HepG2 (cell line): ENCODE measurements around the gene RMI2. TPM values are rescaled to one million over a fixed set of nuclear protein-coding genes. Genes with fewer than 3 reads are reported as not detected.

ENCODE experiments used
- BRCA1 ChIP-seq: sonication (generic); formaldehyde crosslinking; IDR thresholded peaks from 2 replicates; pipeline ENCODE4 v1.4.0; 2020; ENCODE audit warnings: missing genetic modification reagents
- BRF2 ChIP-seq: sonication (generic); formaldehyde crosslinking; IDR thresholded peaks from 2 replicates; pipeline ENCODE4 v1.8.1; 2022; ENCODE audit warnings: mild to moderate bottlenecking, missing genetic modification reagents
- GATAD2A ChIP-seq: IDR thresholded peaks from 2 replicates; pipeline ENCODE4 v1.6.1; 2016
- HOXA9 ChIP-seq: sonication (generic); formaldehyde crosslinking; IDR thresholded peaks from 2 replicates; pipeline ENCODE4 v1.8.1; 2022; ENCODE audit warnings: missing genetic modification reagents, mild to moderate bottlenecking, moderate library complexity, borderline replicate concordance
- NCOR1 ChIP-seq: fragments of 200-600 bp; sonication (generic); IDR thresholded peaks from 2 replicates; pipeline ENCODE4 v1.7.0; 2017; ENCODE audit warnings: antibody characterized with exemption, low read length, borderline replicate concordance
- NR1H2 ChIP-seq: sonication (generic); formaldehyde crosslinking; IDR thresholded peaks from 2 replicates; pipeline ENCODE4 v1.8.1; 2022; ENCODE audit warnings: low read depth, missing genetic modification reagents, borderline replicate concordance
- NRL ChIP-seq: sonication (generic); formaldehyde crosslinking; IDR thresholded peaks from 2 replicates; pipeline ENCODE4 v1.5.0; 2020; ENCODE audit warnings: missing genetic modification reagents, mild to moderate bottlenecking, moderate library complexity, borderline replicate concordance
- PAX8 ChIP-seq: sonication (generic); formaldehyde crosslinking; IDR thresholded peaks from 2 replicates; pipeline ENCODE4 v1.8.0; 2022; ENCODE audit warnings: mild to moderate bottlenecking, missing genetic modification reagents, borderline replicate concordance
- TBL1XR1 ChIP-seq: fragments of 150-350 bp; IDR thresholded peaks from 2 replicates; pipeline ENCODE4 v1.6.1; 2014; ENCODE audit warnings: borderline replicate concordance, low read length; ENCODE audit not compliant: partially characterized antibody
- THAP11 ChIP-seq: IDR thresholded peaks from 2 replicates; pipeline ENCODE4 v1.6.1; 2016; ENCODE audit warnings: missing biosample characterization, missing genetic modification reagents
- ZEB1 ChIP-seq: IDR thresholded peaks from 2 replicates; pipeline ENCODE4 v1.6.1; 2012; ENCODE audit warnings: mild to moderate bottlenecking, low read depth, inconsistent platforms; ENCODE audit not compliant: insufficient replicate concordance
- ZIK1 ChIP-seq: sonication (generic); formaldehyde crosslinking; IDR thresholded peaks from 2 replicates; pipeline ENCODE4 v1.5.0; 2020; ENCODE audit warnings: mild to moderate bottlenecking, low read depth, missing genetic modification reagents, borderline replicate concordance
- ZNF121 ChIP-seq: sonication (generic); formaldehyde crosslinking; IDR thresholded peaks from 2 replicates; pipeline ENCODE4 v1.5.0; 2020; ENCODE audit warnings: mild to moderate bottlenecking, missing genetic modification reagents
- ZNF18 ChIP-seq: sonication (generic); formaldehyde crosslinking; IDR thresholded peaks from 2 replicates; pipeline ENCODE4 v1.8.0; 2022; ENCODE audit warnings: mild to moderate bottlenecking, missing genetic modification reagents; ENCODE audit not compliant: insufficient replicate concordance
- ZNF329 ChIP-seq: sonication (generic); formaldehyde crosslinking; IDR thresholded peaks from 2 replicates; pipeline ENCODE4 v1.9.0; 2021; ENCODE audit warnings: low read depth, mild to moderate bottlenecking, missing genetic modification reagents
- ZNF44 ChIP-seq: sonication (generic); formaldehyde crosslinking; IDR thresholded peaks from 2 replicates; pipeline ENCODE4 v1.5.1; 2020; ENCODE audit warnings: mild to moderate bottlenecking, missing genetic modification reagents
- ZNF572 ChIP-seq: sonication (generic); formaldehyde crosslinking; IDR thresholded peaks from 2 replicates; pipeline ENCODE4 v1.5.1; 2020; ENCODE audit warnings: mild to moderate bottlenecking, missing genetic modification reagents
- polyA plus RNA-seq, 8 experiments: library from polyadenylated mRNA; depleted of rRNA in 3 of 8; stranded (reverse) in 7 of 8; unstranded in 1 of 8; fragments of >200 nt; fragmentation: Illumina TruSeq in 4 of 8; extraction: Trizol in 4 of 8; gene quantifications; 2 replicates each; pipeline versions ENCODE4 v1.2.1 to v1.2.3, GENCODE V29; 2011 to 2016; ENCODE audit warnings: low read depth in 4 of 8, missing spikeins in 1 of 8, mixed read lengths in 1 of 8; ENCODE audit not compliant: insufficient read depth in 1 of 8
- total RNA-seq, 5 experiments: library from RNA; depleted of rRNA; stranded (reverse); fragments of >200 nt; fragmentation: Illumina TruSeq; extraction: Trizol; gene quantifications; 2 replicates each; pipeline ENCODE4 v1.2.3, GENCODE V29; 2016; ENCODE audit warnings: low read depth in 1 of 5
- TF ChIP-seq, protein P1 (sequence below): sonication (generic); formaldehyde crosslinking; IDR thresholded peaks from 2 replicates; pipeline ENCODE4 v1.4.0; 2020; ENCODE audit warnings: mild to moderate bottlenecking, missing genetic modification reagents
- TF ChIP-seq, protein P2 (sequence below): sonication (generic); formaldehyde crosslinking; IDR thresholded peaks from 2 replicates; pipeline ENCODE4 v1.8.1; 2023; ENCODE audit warnings: mild to moderate bottlenecking, moderate library complexity, missing genetic modification reagents
- TF ChIP-seq, protein P3 (sequence below): sonication (generic); formaldehyde crosslinking; IDR thresholded peaks from 2 replicates; pipeline ENCODE4 v1.5.0; 2020; ENCODE audit warnings: missing genetic modification reagents, mild to moderate bottlenecking, borderline replicate concordance

Gene RMI2
- total and polyA plus RNA-seq, 2 of the 13 experiments (the other 11 are each of a cell fraction or from before 2014, with no cell fraction given), result 24.5 to 55.7 TPM

DNA sequence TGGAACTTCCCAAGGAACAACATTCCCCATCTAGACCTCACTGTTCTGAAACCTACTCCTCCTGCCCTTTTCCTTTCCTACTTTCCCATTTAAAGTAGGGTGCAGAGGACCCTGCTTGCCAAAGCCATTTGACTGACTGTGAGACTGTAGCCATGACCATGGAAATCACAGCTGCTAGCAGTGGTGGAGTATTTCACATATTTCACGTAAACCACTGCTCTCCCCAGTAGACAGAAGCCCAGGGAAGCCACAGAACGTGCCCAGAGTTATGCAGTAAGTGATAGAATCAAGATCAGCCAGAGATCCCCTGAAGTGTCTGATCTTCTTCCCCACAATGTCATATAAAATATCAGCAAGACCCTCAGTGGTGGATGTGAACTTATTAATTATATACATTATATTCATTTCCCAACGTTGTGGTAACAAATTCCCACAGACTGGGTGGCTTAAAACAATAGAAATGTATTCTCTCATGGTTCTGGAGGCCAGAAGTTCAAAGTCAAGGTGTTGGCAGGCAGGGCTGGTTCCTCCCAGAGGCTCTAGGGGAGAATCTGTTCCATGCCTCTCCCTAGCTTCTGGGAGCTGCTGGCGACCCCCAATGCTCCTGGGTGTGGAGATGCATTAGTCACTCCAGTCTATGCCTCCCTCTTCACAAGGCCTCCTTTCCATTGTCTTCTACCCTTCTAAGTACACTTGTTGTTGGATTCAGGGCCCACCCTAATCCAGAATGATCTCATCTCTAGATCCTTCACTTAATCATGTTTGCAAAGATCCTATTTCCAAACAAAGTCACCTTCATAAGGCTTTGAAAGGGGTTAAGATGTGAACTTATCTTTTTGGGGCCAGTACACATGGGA is 43.4 kb upstream of the RMI2 start (continued):
- TF ChIP-seq GATAD2A (CRISPR knock-in tag) (no peak), ZNF572 (CRISPR knock-in tag) (no peak), BRCA1 (CRISPR knock-in tag) (no peak), NRL (CRISPR knock-in tag) (no peak), BRF2 (CRISPR knock-in tag) (no peak), HOXA9 (no peak), PAX8 (CRISPR knock-in tag) (no peak), NCOR1 (0 out of 2 replicates have a peak, but pooled peaks have one; percentile 55), ZNF329 (CRISPR knock-in tag) (0 out of 2 replicates have a peak, but pooled peaks have one; percentile 38), TBL1XR1 (no peak), THAP11 (CRISPR knock-in tag) (no peak), ZNF18 (CRISPR knock-in tag) (peak; percentile 26), ZEB1 (no peak), ZNF44 (CRISPR knock-in tag) (no peak), ZIK1 (CRISPR knock-in tag) (no peak), ZNF121 (CRISPR knock-in tag) (no peak), NR1H2 (CRISPR knock-in tag) (no peak)
- TF ChIP-seq, protein P1, sequence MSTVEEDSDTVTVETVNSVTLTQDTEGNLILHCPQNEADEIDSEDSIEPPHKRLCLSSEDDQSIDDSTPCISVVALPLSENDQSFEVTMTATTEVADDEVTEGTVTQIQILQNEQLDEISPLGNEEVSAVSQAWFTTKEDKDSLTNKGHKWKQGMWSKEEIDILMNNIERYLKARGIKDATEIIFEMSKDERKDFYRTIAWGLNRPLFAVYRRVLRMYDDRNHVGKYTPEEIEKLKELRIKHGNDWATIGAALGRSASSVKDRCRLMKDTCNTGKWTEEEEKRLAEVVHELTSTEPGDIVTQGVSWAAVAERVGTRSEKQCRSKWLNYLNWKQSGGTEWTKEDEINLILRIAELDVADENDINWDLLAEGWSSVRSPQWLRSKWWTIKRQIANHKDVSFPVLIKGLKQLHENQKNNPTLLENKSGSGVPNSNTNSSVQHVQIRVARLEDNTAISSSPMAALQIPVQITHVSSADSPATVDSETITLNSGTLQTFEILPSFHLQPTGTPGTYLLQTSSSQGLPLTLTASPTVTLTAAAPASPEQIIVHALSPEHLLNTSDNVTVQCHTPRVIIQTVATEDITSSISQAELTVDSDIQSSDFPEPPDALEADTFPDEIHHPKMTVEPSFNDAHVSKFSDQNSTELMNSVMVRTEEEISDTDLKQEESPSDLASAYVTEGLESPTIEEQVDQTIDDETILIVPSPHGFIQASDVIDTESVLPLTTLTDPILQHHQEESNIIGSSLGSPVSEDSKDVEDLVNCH (CRISPR knock-in tag), result no peak
- TF ChIP-seq, protein P2, sequence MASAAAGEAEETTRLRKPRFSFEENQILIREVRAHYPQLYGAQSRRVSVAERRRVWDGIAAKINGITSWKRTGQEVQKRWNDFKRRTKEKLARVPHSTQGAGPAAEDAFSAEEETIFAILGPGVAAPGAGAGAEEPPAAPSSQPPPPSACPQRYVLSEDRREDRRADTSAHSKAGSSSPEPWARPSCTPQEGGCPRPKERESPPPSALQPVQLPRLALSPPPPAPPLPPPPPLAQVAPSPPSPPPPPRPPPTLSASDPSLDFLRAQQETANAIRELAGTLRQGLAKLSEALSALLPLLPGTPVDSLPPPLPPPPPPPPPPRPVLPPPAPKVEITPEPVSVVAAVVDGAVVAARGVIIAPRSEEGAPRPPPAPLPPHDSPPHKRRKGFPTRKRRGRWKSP (CRISPR knock-in tag), result no peak
- TF ChIP-seq, protein P3, sequence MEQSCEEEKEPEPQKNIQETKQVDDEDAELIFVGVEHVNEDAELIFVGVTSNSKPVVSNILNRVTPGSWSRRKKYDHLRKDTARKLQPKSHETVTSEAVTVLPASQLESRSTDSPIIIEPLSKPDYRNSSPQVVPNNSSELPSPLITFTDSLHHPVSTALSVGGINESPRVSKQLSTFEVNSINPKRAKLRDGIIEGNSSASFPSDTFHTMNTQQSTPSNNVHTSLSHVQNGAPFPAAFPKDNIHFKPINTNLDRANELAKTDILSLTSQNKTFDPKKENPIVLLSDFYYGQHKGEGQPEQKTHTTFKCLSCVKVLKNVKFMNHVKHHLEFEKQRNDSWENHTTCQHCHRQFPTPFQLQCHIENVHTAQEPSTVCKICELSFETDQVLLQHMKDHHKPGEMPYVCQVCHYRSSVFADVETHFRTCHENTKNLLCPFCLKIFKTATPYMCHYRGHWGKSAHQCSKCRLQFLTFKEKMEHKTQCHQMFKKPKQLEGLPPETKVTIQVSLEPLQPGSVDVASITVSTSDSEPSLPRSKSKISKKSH, result no peak
